ENCODE data around the gene ACAD10.
"Not testable (repeated sequence)": the region's sequence is repeated elsewhere in the genome, so short reads cannot be mapped to it uniquely, and the experiment has no call there.

Gene ACAD10

DNA sequence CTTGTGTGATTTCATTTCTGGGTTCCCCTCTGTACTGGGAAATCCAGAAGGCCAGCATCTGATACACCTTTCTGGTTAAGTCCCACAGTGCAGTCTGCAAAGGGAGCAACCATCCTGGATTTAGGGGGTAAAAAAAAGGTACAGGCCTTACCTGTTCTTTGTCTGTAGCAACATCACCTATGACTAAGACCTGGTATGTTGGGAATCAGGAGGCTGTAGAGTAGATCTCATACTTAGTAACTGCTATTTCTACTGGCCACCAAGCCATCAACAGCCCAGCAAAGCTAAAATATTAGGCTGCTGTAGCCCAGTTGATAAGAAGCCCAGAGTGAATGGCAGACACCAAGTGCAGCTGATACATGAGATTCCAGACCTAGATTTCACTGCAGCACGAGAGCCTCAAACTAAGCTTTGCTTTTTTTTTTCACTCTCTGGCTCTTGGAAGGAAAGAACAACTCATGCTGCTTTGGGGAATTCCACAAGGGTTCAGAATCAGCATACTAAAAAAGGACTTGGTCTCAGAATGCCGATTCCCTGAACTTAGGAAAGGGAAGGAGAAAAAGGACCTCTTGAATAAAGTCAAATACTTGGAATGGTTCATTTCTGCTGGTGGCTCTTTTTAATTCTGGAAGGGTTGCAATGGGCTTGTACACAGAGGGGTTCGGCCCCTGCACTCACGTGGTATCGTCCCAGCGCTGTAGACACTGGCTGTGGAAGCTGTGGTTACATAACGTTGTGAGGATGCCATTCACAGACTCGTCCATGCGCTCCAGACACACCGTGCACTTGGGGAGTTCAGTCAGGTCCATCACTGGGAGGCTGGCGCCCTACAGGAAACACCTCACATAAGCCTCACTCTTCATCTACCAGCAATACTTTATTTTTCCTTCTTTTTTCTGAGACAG is 20.6 kb upstream of the ACAD10 start:
- TF ChIP-seq TARDBP (IDR thresholded peaks at IDR 0.05), result no peak
- no peak for TF ChIP-seq L3MBTL2 (conservative IDR thresholded peaks at IDR 0.05)
- TF ChIP-seq SUZ12 (IDR thresholded peaks at IDR 0.05), result no peak
- no peak for TF ChIP-seq BHLHE40 (IDR thresholded peaks at IDR 0.05; ENCODE audit: borderline replicate concordance)
- TF ChIP-seq, protein P1, sequence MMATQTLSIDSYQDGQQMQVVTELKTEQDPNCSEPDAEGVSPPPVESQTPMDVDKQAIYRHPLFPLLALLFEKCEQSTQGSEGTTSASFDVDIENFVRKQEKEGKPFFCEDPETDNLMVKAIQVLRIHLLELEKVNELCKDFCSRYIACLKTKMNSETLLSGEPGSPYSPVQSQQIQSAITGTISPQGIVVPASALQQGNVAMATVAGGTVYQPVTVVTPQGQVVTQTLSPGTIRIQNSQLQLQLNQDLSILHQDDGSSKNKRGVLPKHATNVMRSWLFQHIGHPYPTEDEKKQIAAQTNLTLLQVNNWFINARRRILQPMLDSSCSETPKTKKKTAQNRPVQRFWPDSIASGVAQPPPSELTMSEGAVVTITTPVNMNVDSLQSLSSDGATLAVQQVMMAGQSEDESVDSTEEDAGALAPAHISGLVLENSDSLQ (IDR thresholded peaks at IDR 0.05), result no peak
- no peak for TF ChIP-seq FOXM1 (IDR thresholded peaks at IDR 0.05; ENCODE audit: borderline replicate concordance)
- TF ChIP-seq SP1 (IDR thresholded peaks at IDR 0.05), result no peak
- TF ChIP-seq ARNT (IDR thresholded peaks at IDR 0.05), result no peak
- no peak for TF ChIP-seq NFRKB (IDR thresholded peaks at IDR 0.05)
- TF ChIP-seq CTBP1 (IDR thresholded peaks at IDR 0.05; ENCODE audit: borderline replicate concordance), result no peak
- no peak for TF ChIP-seq HDGF (IDR thresholded peaks at IDR 0.05; ENCODE audit: borderline replicate concordance)
- TF ChIP-seq FOXK2 (IDR thresholded peaks at IDR 0.05), result no peak
- TF ChIP-seq LEF1 (IDR thresholded peaks at IDR 0.05; ENCODE audit: borderline replicate concordance), result no peak
- TF ChIP-seq FOXA1 (IDR thresholded peaks at IDR 0.05), result no peak
- no peak for TF ChIP-seq ZNF384 (IDR thresholded peaks at IDR 0.05)
- no peak for TF ChIP-seq ELF4 (IDR thresholded peaks at IDR 0.05)
- no peak for DNase-seq (ENCODE audit: extremely low spot score)
- CTCF ChIA-PET, result interaction anchor here (0.5 kb wide), 1 partner anchor 71 kb away, joined by 3 read pairs; no protein-coding TSS in a partner anchor
- POLR2A ChIA-PET, result no interaction called here

DNA sequence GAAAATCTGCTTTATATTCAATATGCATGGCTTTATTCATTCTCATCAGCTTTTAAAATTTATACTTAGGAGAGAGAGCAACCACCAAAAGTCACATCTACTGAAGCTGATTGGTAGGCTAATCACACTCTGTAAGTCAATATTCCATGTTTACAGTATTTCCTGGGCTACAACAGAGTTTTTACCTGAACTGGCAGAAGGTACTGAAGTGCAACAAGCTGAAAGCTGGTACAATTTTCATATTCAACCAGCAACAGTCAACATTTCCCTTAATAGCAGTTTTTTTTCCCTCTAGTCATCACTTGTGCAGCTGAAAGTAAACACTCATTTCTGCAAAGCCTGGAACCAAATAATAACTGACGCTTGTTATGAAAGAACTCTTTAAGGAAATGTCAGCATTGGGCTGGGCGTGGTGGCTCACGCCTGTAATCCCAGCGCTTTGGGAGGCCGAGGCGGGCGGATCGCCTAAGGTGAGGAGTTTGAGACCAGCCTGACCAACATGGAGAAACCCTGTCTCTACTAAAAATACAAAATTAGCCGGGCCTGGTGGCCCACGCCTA is 13.0 kb upstream of the ACAD10 start:
- no peak for TF ChIP-seq HDGF (IDR thresholded peaks at IDR 0.05; ENCODE audit: borderline replicate concordance)
- no peak for DNase-seq (ENCODE audit: extremely low spot score)
- ChIA-PET CTCF (interaction anchor here (0.7 to 1.5 kb wide), 4 partner anchors 9 to 221 kb away, joined by 3 to 4 read pairs (median 4); no protein-coding TSS in a partner anchor), POLR2A (interaction anchor here (1.1 to 2.0 kb wide), 2 partner anchors 13 to 145 kb away, joined by 3 to 6 read pairs; partner anchors contain the start of genes ACAD10 and BRAP)

DNA sequence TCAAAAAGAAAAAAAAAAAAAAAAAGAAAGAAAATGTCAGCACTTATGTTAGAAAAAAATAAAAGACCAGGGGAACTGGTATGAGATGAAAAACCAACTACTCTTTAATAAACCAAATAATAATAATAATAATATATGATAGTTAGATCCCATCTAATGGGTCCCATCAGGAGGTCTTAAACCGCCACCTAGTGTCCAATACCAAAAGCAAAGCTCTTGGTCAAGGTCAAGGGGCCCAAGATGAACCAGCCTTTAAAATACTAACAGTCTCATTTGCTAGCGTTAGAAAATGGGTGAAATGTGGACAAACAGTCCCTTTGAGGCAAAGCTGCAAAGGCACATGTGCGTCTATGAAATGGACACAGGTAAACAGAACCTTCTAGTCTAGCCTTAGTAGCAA is 12.3 kb upstream of the ACAD10 start:
- CTCF ChIA-PET, result interaction anchor here (0.6 to 1.5 kb wide), 5 partner anchors 8 to 262 kb away, joined by 3 to 4 read pairs (median 4); no protein-coding TSS in a partner anchor
- DNase-seq (ENCODE audit: extremely low spot score), result no peak
- TF ChIP-seq NFRKB (IDR thresholded peaks at IDR 0.05) (no peak), FOXM1 (IDR thresholded peaks at IDR 0.05; ENCODE audit: borderline replicate concordance) (no peak), FOXK2 (IDR thresholded peaks at IDR 0.05) (no peak)
- POLR2A ChIA-PET, result interaction anchor here (1.1 to 2.0 kb wide), 2 partner anchors 12 to 146 kb away, joined by 3 to 6 read pairs; partner anchors contain the start of genes ACAD10 and BRAP

DNA sequence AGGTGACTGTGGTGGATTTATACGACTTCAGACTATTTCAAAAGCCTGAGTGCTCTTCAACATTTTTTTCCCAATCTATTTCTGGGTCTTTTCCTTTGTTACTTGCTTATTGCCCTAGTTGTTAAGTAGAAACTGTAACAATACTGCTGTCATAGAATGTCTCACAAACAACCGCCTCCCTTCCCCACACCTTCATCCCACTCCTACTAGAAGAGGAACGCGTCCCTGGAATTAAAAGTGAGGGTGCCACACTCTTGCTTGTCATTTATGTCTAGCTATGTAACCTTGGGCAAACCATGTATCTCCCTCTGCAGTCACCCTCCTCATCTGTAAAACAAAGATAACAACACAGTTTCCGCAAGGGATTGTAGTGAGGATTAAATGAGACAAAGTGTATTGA is 8.7 kb upstream of the ACAD10 start:
- ChIA-PET CTCF (no interaction called here), POLR2A (interaction anchor here (2.1 kb wide), 1 partner anchor 9 kb away, joined by 6 read pairs; the partner anchor contains the start of genes ACAD10 and BRAP)
- no peak for DNase-seq (ENCODE audit: extremely low spot score)
- TF ChIP-seq BHLHE40 (IDR thresholded peaks at IDR 0.05; ENCODE audit: borderline replicate concordance) (no peak), FOXK2 (IDR thresholded peaks at IDR 0.05) (no peak), FOXM1 (IDR thresholded peaks at IDR 0.05; ENCODE audit: borderline replicate concordance) (no peak), L3MBTL2 (conservative IDR thresholded peaks at IDR 0.05) (no peak), SUZ12 (IDR thresholded peaks at IDR 0.05) (no peak), CTBP1 (IDR thresholded peaks at IDR 0.05; ENCODE audit: borderline replicate concordance) (no peak), ELF4 (IDR thresholded peaks at IDR 0.05) (no peak), SP1 (IDR thresholded peaks at IDR 0.05) (no peak)
- TF ChIP-seq, protein P1 (IDR thresholded peaks at IDR 0.05), result no peak

DNA sequence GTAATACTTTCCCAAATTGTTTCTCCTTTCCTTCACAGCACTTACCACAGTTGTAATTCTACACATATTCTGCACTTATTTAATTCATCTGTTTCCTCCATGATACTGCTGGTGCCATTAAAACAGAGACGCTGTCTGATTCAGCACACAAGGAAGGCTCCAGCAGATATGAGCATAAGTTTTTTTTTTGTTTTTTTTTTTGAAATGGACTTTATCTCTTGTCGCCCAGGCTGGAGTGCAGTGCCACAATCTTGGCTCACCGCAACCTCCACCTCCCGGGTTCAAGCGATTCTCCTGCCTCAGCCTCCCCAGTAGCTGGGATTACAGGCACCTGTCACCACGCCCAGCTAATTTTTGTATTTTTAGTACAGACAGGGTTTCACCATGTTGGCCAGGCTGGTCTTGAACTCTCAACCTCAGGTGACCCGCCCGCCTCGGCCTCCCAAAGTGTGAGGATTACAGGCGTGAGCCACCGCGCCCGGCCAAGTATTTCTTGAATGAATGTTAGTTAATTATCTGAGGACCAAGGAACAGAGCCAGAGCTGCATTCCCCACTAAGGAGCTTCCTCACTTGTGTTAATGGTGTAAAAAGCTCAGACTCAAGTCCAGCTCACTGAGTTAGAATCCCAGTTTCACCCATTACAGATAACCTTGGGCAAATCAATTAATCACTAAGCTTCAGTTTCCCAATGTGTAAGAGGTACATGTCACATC is 1.2 kb upstream of the ACAD10 start:
- not testable (repeated sequence) for DNase-seq (ENCODE audit: extremely low spot score)
- ChIA-PET CTCF (interaction anchor here (1.4 kb wide), 1 partner anchor 11 kb away, joined by 4 read pairs; no protein-coding TSS in a partner anchor), POLR2A (interaction anchor here (0.8 to 1.5 kb wide), 4 partner anchors 18 to 128 kb away, joined by 3 read pairs; no protein-coding TSS in a partner anchor)

DNA sequence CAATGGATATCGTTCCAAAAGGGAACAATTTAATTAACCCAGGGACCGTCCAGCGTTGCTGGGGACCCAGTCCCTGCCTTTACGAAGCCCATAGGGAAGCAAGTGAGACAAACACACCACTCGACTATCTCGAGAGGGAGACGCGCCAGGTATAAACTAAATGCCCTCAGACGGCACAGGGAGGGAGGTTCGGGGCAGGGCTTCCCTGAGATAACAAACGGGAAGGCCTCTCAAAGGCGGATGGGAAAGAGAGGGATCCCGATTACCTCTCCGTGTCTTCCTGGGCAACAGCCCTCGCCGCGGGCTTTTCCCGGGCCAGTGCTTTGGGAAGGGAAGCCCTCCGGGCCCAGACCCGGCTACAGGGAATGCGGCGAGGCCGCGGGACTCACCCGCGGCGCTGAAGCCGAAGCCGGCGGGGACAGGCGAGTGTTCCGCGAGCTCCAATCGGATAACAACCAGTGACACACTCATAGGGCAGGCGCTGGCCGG is 487 bp upstream of the ACAD10 start:
- no peak for DNase-seq (ENCODE audit: extremely low spot score)
- POLR2A ChIA-PET, result interaction anchor here (0.7 to 1.5 kb wide), 12 partner anchors 9 to 234 kb away, joined by 3 to 6 read pairs (median 3); no protein-coding TSS in a partner anchor
- no peak for TF ChIP-seq TARDBP (IDR thresholded peaks at IDR 0.05)
- TF ChIP-seq FOXM1 (IDR thresholded peaks at IDR 0.05; ENCODE audit: borderline replicate concordance), result no peak
- TF ChIP-seq FOXK2 (IDR thresholded peaks at IDR 0.05), result no peak
- no peak for TF ChIP-seq NFRKB (IDR thresholded peaks at IDR 0.05)
- TF ChIP-seq ELF4 (IDR thresholded peaks at IDR 0.05), result no peak
- no peak for TF ChIP-seq CTBP1 (IDR thresholded peaks at IDR 0.05; ENCODE audit: borderline replicate concordance)
- TF ChIP-seq HDGF (IDR thresholded peaks at IDR 0.05; ENCODE audit: borderline replicate concordance), result no peak
- TF ChIP-seq FOXA1 (IDR thresholded peaks at IDR 0.05), result no peak
- no peak for TF ChIP-seq LEF1 (IDR thresholded peaks at IDR 0.05; ENCODE audit: borderline replicate concordance)
- TF ChIP-seq SUZ12 (IDR thresholded peaks at IDR 0.05), result no peak
- TF ChIP-seq L3MBTL2 (conservative IDR thresholded peaks at IDR 0.05), result no peak
- CTCF ChIA-PET, result interaction anchor here (0.6 kb wide), 2 partner anchors 32 to 197 kb away, joined by 3 to 4 read pairs; no protein-coding TSS in a partner anchor

Data from HEK293T (cell line).